HCT116 (cell line): Measurements from ENCODE around the gene GNG2. TPM values are rescaled to one million over a fixed set of nuclear protein-coding genes. Genes with fewer than 3 reads are reported as not detected.

Experiments
- ATAC-seq: fragments of 200-7000 bp; cut with Tn5 transposase; 2 replicates; pipeline ENCODE4 v1.9.1; 2020; ENCODE audit warnings: mild to moderate bottlenecking, moderate library complexity
- BruUV-seq: library from RNA; stranded (reverse); fragments of 400-500 nt; replicated peaks from 2 replicates; lab custom pipeline; 2021; lab: Mats Ljungman, UMichigan
- CTCF ChIA-PET: fragments of 300-600 bp; sonication (Branson Sonifier 250); formaldehyde crosslinking; loops from one replicate; lab custom pipeline; 2021; ENCODE audit warnings: antibody characterized with exemption; lab: Charles Lee
- POLR2A ChIA-PET: fragments of 300-600, 350-600 bp; sonication (Branson Sonifier 250); formaldehyde crosslinking; loops from one replicate; lab custom pipeline; 2021; ENCODE audit warnings: antibody characterized with exemption; lab: Charles Lee
- RAD21 ChIA-PET, 2 experiments: fragments of 300-600 bp; sonication (Branson Sonifier 250); formaldehyde crosslinking; loops; one replicate each; lab custom pipeline; 2023; ENCODE audit warnings: low total read pairs in 2 of 2; ENCODE audit not compliant: uncharacterized antibody in 2 of 2, unreplicated experiment in 2 of 2, low non-redundant PET in 1 of 2; lab: Charles Lee
- DNase-seq: peaks from one replicate; pipeline ENCODE4 v3.0.0-alpha.2; 2010; ENCODE audit warnings: low read depth, low spot score
- H2AFZ ChIP-seq: fragments of 200-600 bp; shearing (Covaris generic), sonication (generic); 2 replicates; pipeline ENCODE4 v1.6.1; 2017; ENCODE audit warnings: low read depth, mixed run types, mixed read lengths, antibody characterized with exemption, low read length; ENCODE audit not compliant: poor library complexity, severe bottlenecking
- H3K27ac ChIP-seq: 2 replicates; pipeline ENCODE4 v1.5.1; 2012; ENCODE audit warnings: low read depth, low read length
- H3K27me3 ChIP-seq: fragments of 200-600 bp; sonication (generic); 2 replicates; pipeline ENCODE4 v1.6.1; 2016; ENCODE audit warnings: mixed run types, low read length, mixed read lengths; ENCODE audit not compliant: insufficient read depth
- H3K36me3 ChIP-seq, 2 experiments: fragments of 200-500 bp in 1 of 2; fragments of 200-600 bp in 1 of 2; sonication (Bioruptor generic) in 1 of 2; sonication (generic) in 1 of 2; 2 replicates each; pipeline versions ENCODE4 v1.5.1 to v1.6.1; 2014 to 2016; ENCODE audit warnings: low read length in 2 of 2, inconsistent platforms in 1 of 2, mixed read lengths in 1 of 2, mixed run types in 1 of 2; ENCODE audit not compliant: insufficient read depth in 2 of 2, control insufficient read depth in 1 of 2
- H3K4me1 ChIP-seq, 2 experiments: fragments of 200-600 bp in 1 of 2; sonication (generic) in 1 of 2; 2 replicates each; pipeline versions ENCODE4 v1.5.1 to v1.6.1; 2012 to 2017; ENCODE audit warnings: low read length in 2 of 2, inconsistent platforms in 1 of 2, mild to moderate bottlenecking in 1 of 2, mixed read lengths in 1 of 2, mixed run types in 1 of 2, moderate library complexity in 1 of 2; ENCODE audit not compliant: insufficient read depth in 2 of 2, control insufficient read depth in 1 of 2
- H3K4me2 ChIP-seq: fragments of 200-600 bp; sonication (generic); 2 replicates; pipeline ENCODE4 v1.6.1; 2017; ENCODE audit warnings: mixed run types, low read length, mixed read lengths
- H3K4me3 ChIP-seq, 2 experiments: fragments of 200-600 bp in 1 of 2; sonication (generic) in 1 of 2; replicated peaks in 1 of 2; 2 replicates each; pipeline ENCODE4 v1.5.1; 2011 to 2016; ENCODE audit warnings: low read length in 2 of 2, control low read depth in 1 of 2, low read depth in 1 of 2, mild to moderate bottlenecking in 1 of 2, mixed read lengths in 1 of 2, mixed run types in 1 of 2
- H3K79me2 ChIP-seq: fragments of 200-600 bp; sonication (generic); 2 replicates; pipeline ENCODE4 v1.6.1; 2017; ENCODE audit warnings: mild to moderate bottlenecking, mixed run types, low read length, moderate library complexity, mixed read lengths; ENCODE audit not compliant: insufficient read depth
- H3K9ac ChIP-seq: fragments of 200-600 bp; sonication (generic); 2 replicates; pipeline ENCODE4 v1.6.1; 2016; ENCODE audit warnings: low read length, mixed read lengths
- H3K9me2 ChIP-seq: fragments of 200-600 bp; sonication (generic), shearing (Covaris generic); 2 replicates; pipeline ENCODE4 v1.6.1; 2017; ENCODE audit warnings: mixed run types, mild to moderate bottlenecking, moderate library complexity; ENCODE audit not compliant: insufficient read depth
- H3K9me3 ChIP-seq, 2 experiments: fragments of 200-500 bp in 1 of 2; fragments of 200-600 bp in 1 of 2; sonication (Bioruptor generic) in 1 of 2; sonication (generic) in 1 of 2; 2 replicates each; pipeline ENCODE4 v1.6.1; 2014 to 2017; ENCODE audit warnings: low read length in 2 of 2, mixed read lengths in 2 of 2, inconsistent platforms in 1 of 2, low read depth in 1 of 2, mild to moderate bottlenecking in 1 of 2, mixed run types in 1 of 2, moderate library complexity in 1 of 2; ENCODE audit not compliant: control insufficient read depth in 1 of 2, insufficient read depth in 1 of 2
- H4K20me1 ChIP-seq: fragments of 200-600 bp; sonication (generic), shearing (Covaris generic); 2 replicates; pipeline ENCODE4 v1.6.1; 2017; ENCODE audit warnings: mixed run types, mild to moderate bottlenecking, moderate library complexity; ENCODE audit not compliant: insufficient read depth
- CBX3 ChIP-seq: IDR thresholded peaks from 2 replicates; pipeline ENCODE4 v1.6.1; 2012; ENCODE audit warnings: low read depth
- CEBPB ChIP-seq: IDR thresholded peaks from 2 replicates; pipeline ENCODE4 v1.6.1; 2012; ENCODE audit warnings: low read depth
- CTCF ChIP-seq, 3 experiments: fragments of 200-600 bp in 1 of 3; sonication (generic) in 1 of 3; IDR thresholded peaks in 2 of 3; conservative IDR thresholded peaks in 1 of 3; 2 replicates each; pipeline ENCODE4 v1.5.1; 2012 to 2017; ENCODE audit warnings: low read depth in 2 of 3, low read length in 2 of 3, antibody characterized with exemption in 1 of 3, borderline replicate concordance in 1 of 3, control low read depth in 1 of 3, mild to moderate bottlenecking in 1 of 3, mixed read lengths in 1 of 3, mixed run types in 1 of 3, moderate library complexity in 1 of 3; ENCODE audit not compliant: insufficient read depth in 1 of 3
- EGR1 ChIP-seq: IDR thresholded peaks from 2 replicates; pipeline ENCODE4 v1.6.1; 2012; ENCODE audit warnings: low read depth
- ELF1 ChIP-seq: IDR thresholded peaks from 2 replicates; pipeline ENCODE4 v1.6.1; 2012; ENCODE audit warnings: low read depth, borderline replicate concordance
- EZH2phosphoT487 ChIP-seq: fragments of 200-600 bp; IDR thresholded peaks from 2 replicates; pipeline ENCODE4 v1.6.1; 2018; ENCODE audit warnings: antibody characterized with exemption, borderline replicate concordance
- FOSL1 ChIP-seq: IDR thresholded peaks from 2 replicates; pipeline ENCODE4 v1.6.1; 2012; ENCODE audit warnings: low read depth
- RAD21 ChIP-seq: IDR thresholded peaks from 2 replicates; pipeline ENCODE4 v1.6.1; 2012; ENCODE audit warnings: low read depth, mild to moderate bottlenecking
- SP1 ChIP-seq: IDR thresholded peaks from 2 replicates; pipeline ENCODE4 v1.6.1; 2012; ENCODE audit warnings: low read depth
- SRF ChIP-seq: IDR thresholded peaks from 2 replicates; pipeline ENCODE4 v1.6.1; 2012; ENCODE audit warnings: low read depth
- TCF7L2 ChIP-seq: IDR thresholded peaks from 2 replicates; pipeline ENCODE4 v1.7.0; 2011; ENCODE audit warnings: borderline replicate concordance, inconsistent platforms; ENCODE audit not compliant: insufficient read depth, insufficient read length; ENCODE audit errors: extremely low read depth
- ZFX ChIP-seq: fragments of 450-650 bp; IDR thresholded peaks from 2 replicates; pipeline ENCODE4 v1.6.1; 2017
- intact Hi-C: fragments of 100-400 bp; cut with micrococcal nuclease; formaldehyde crosslinking; loops from 2 replicates; pipeline ENCODE4 v1.10.0; 2022
- total RNA-seq: library from RNA; stranded (reverse); gene quantifications from one replicate; pipeline ENCODE4 v1.2.1, GENCODE V29; 2021; ENCODE audit not compliant: unreplicated experiment

The GNG2 gene
- total RNA-seq, 1 experiment from 2014 or later: 0.74 TPM

GRCh38 chr14:51894250-51894649 lies 33.8 kb downstream of the GNG2 start:
- POLR2A ChIA-PET: interaction anchor here (0.8 kb wide), 1 partner anchor 18 kb away, joined by 3 read pairs; no protein-coding TSS in a partner anchor
- CTCF ChIA-PET: no interaction called here

More at GRCh38 chr14:51894250-51894649, 33.8 kb downstream of the GNG2 start:
- ATAC-seq: no peak
- no peak for DNase-seq
- H3K36me3 ChIP-seq: no peaks in the 10 kb centered on the region
- intact Hi-C loops: no loop called here
- BruUV-seq: no TSS peak
- no peak overlapping the region for H3K4me3 ChIP-seq
- H3K27me3 ChIP-seq: no peaks in the 10 kb centered on the region
- no peak overlapping the region for H2AFZ ChIP-seq
- H3K4me1 ChIP-seq: no peaks in the 10 kb centered on the region
- H4K20me1 ChIP-seq: no peaks in the 10 kb centered on the region
- TF ChIP-seq RAD21 (no peak), FOSL1 (no peak), ZFX (no peak), ELF1 (no peak), SP1 (no peak), EZH2phosphoT487 (no peak), CBX3 (no peak), EGR1 (no peak), TCF7L2 (no peak), SRF (no peak), CEBPB (no peak), CTCF (IDR thresholded peaks at IDR 0.05 in 2 of 3, conservative IDR thresholded peaks at IDR 0.05 in 1 of 3; ENCODE audit: borderline replicate concordance in 1 of 3, insufficient read depth in 1 of 3, low read depth in 2 of 3, low read length in 2 of 3) (no peak)
- no peaks in the 10 kb centered on the region for H3K9me3 ChIP-seq
- no peaks in the 10 kb centered on the region for H3K9me2 ChIP-seq
- H3K79me2 ChIP-seq: no peaks in the 10 kb centered on the region
- no peak overlapping the region for H3K9ac ChIP-seq
- H3K27ac ChIP-seq: no peak overlapping the region
- RAD21 ChIA-PET: no interaction called here
- no peak overlapping the region for H3K4me2 ChIP-seq
